ENCODE results near the gene KIF3B. TPM values are rescaled to one million over a fixed set of nuclear protein-coding genes. Genes with fewer than 3 reads are reported as not detected.

Gene KIF3B
- 13.9 and 14.0 TPM in 2 replicates for total RNA-seq

DNA sequence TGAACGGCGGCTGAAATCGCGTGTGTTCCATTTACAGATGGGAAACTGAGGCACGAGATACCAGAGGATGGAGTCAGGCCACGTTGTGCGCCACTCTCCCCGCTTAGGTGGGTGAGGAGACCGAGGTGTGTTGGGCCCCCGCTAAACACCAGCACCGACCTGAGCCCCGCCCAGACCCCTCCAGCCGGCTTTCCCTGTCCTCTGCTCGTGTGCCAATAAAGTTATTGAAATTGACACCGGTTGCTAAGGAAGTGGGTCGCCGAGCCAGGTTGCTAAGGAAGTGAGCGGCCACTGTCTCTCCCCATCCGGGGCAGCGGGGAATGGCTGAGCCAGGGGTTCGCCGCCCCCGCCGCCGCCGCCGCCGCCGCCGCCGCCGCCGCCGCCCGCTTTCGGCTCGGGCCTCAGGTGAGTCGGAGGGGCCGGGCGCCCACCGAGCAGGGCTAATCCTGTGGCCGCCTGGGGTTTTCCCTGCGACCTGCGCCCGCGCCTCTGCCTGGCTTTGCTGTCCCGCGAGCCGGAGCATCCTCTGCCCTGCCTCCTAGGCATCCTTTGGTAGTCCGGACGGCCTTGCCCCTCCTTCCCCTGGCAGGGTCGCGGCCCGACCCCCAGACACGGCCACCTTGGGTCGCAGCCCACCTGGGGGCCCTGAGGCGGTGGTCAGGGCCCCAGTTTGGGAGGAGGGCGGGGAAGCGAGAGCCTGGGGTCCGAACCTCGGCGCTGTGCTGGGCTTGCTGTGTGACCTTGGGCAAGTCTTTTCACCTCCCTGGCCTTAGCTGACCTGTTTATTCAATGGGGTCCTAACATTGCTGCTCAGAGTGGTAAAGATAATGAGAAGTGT is at the start of gene KIF3B:
Gene KIF3B, plus strand, starts transcription at position 291 of the 838 bp plus-strand sequence. CDS start 32,127 bp downstream, outside the sequence.

DNA sequence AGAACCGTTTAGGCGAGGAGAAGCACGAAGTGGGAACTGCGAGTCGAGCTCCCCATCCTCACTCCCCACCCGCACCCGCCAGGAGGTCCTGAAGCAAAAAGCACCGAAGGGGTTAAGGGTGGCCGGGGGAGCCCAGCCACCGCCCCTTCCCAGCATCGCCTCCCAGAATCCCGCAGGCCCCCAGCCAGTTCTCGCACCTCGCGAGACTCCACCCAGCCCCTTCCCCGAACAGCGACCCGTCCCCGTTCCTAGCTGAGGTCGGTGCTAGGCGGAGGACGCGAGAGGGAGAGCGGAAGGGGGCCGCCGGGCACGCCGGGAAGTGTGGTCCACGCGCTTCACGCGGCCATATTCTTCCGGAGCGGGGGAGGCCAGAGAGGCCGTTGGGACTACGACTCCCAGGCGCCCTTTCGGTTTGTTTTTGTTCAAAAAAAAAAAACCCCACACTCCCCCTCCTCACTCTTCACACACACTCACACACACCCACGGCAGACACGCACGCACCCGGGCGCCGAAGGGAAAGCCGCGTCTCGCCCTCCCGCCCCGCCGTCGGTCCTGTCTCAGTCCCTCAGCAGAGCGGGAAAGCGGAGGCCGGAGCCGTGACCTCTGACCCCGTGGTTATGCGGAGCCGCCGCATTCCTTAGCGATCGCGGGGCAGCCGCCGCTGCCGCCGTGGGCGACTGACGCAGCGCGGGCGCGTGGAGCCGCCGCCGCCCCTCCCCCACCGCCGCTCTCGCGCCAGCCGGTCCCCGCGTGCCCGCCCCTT is 80.6 kb downstream of the KIF3B start, which contains the start of gene ASXL1:
Gene ASXL1, plus strand, starts transcription at position 463 of the 763 bp plus-strand sequence. CDS start 445 bp downstream, outside the sequence.

Other genes with a start within 250 kb of the KIF3B start
- gene HCK, start 225.4 kb upstream of the KIF3B start, total RNA-seq, result not detected in 2 replicates
- gene TM9SF4, start 167.9 kb upstream of the KIF3B start, total RNA-seq, result 29.2 and 34.2 TPM in 2 replicates
- gene PLAGL2, start 69.9 kb upstream of the KIF3B start, total RNA-seq, result 2.9 and 3.2 TPM in 2 replicates
- 30.8 and 48.0 TPM in 2 replicates for gene POFUT1, start 69.8 kb upstream of the KIF3B start, total RNA-seq
- gene ASXL1, start 80.7 kb downstream of the KIF3B start, total RNA-seq, result 18.8 and 20.5 TPM in 2 replicates